ENCODE measurements around the gene NUDT3. TPM values are rescaled to one million over a fixed set of nuclear protein-coding genes. Genes with fewer than 3 reads are reported as not detected.
"Not testable (repeated sequence)": the region's sequence is repeated elsewhere in the genome, so short reads cannot be mapped to it uniquely, and the experiment has no call there.

The NUDT3 gene
- total RNA-seq, 1 donor from 2014 or later, result 31.7 TPM

- Histone ChIP-seq H3K27me3 (ENCODE audit: control insufficient read depth, insufficient read depth, low read length) (no peaks in the 10 kb centered on the region), H3K36me3 (ENCODE audit: control insufficient read depth, insufficient read depth, low read length) (no peaks in the 10 kb centered on the region), H3K4me3 (ENCODE audit: low read depth, low read length) (no peak overlapping the region)
- DNase-seq (ENCODE audit: low read depth), result no peak
- TF ChIP-seq CTCF (IDR thresholded peaks at IDR 0.05; ENCODE audit: insufficient read depth, low read length, poor library complexity, severe bottlenecking), result no peak
Observed at GRCh38 chr6:34338377-34338776, 54.1 kb downstream of the NUDT3 start.

- Histone ChIP-seq H3K36me3 (ENCODE audit: control insufficient read depth, insufficient read depth, low read length) (no peaks in the 10 kb centered on the region), H3K27me3 (ENCODE audit: control insufficient read depth, insufficient read depth, low read length) (no peaks in the 10 kb centered on the region), H3K4me3 (ENCODE audit: low read depth, low read length) (no peak overlapping the region)
- TF ChIP-seq CTCF (IDR thresholded peaks at IDR 0.05; ENCODE audit: insufficient read depth, low read length, poor library complexity, severe bottlenecking), result no peak
- no peak for DNase-seq (ENCODE audit: low read depth)
Observed at GRCh38 chr6:34334796-34335416, 57.6 kb downstream of the NUDT3 start.

DNA sequence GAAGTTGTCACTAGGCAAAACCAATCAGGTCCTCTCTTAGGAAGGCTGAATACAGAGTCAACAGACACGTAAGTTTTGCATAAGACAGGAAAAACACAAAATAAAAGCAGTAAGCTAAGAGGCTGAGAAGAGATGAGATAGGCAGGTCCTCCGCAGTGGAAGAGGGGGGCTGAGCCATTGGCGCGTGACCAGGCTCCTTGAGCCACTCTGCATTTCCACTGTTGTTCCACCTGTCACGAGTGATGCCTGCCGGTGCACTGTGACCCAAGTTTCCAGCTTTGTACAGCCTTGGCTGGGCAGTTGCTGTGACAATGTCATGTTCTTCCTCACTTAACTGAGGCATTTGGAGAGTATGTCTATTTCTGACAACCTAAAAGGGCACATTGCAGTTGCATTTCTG, 58.6 kb downstream of the NUDT3 start:
- Histone ChIP-seq H3K36me3 (ENCODE audit: control insufficient read depth, insufficient read depth, low read length) (no peaks in the 10 kb centered on the region), H3K27me3 (ENCODE audit: control insufficient read depth, insufficient read depth, low read length) (no peaks in the 10 kb centered on the region), H3K4me3 (ENCODE audit: low read depth, low read length) (no peak overlapping the region)
- no peak for DNase-seq (ENCODE audit: low read depth)
- TF ChIP-seq CTCF (IDR thresholded peaks at IDR 0.05; ENCODE audit: insufficient read depth, low read length, poor library complexity, severe bottlenecking), result no peak

DNA sequence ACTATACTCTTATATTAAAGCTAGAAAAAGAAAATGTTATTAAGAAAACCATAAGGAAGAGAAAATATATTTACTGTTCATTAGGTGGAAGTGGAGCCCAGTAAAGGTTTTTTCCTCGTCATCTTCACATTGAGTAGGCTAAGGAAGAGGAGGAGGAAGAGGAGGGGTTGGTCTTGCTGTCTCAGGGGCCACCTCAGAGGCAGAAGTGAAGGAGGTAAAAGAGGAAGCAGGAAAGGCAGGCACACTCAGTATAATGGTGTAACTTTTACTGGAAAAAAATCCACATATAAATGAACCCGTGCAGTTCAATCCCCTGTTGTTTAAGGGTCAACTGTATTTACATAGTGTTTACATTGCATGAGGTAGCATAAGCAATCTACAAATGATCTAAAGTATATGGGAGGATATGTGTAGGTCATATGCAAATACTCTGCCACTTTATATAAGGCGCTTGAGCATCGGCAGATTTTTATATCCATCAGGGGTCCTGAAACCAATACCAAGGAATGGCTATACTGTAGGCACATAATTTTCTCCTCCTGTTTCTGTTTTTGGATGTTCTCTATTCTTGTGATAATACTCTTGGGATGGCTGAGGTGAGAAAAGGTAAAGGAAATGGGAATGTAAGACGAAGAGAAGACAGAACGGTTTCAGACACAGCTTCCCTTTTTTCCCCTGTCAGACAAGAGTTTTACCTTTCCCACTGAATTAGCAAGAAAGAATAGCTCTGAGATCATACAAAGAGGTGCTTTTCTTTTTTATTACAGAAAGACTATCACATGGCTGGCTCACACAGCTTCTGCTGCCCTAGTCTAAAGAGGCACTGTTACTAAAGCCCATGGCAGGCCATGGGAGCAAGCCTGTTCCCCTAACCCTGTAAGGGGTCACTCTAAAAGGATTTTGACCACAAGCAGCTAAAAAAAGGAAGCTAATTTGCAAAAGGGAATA, 59.9 kb downstream of the NUDT3 start:
- no peak for DNase-seq (ENCODE audit: low read depth)
- H3K36me3 ChIP-seq (ENCODE audit: control insufficient read depth, insufficient read depth, low read length), result no peaks in the 10 kb centered on the region
- TF ChIP-seq CTCF (IDR thresholded peaks at IDR 0.05; ENCODE audit: insufficient read depth, low read length, poor library complexity, severe bottlenecking), result no peak
- H3K27me3 ChIP-seq (ENCODE audit: control insufficient read depth, insufficient read depth, low read length), result no peaks in the 10 kb centered on the region
- H3K4me3 ChIP-seq (ENCODE audit: low read depth, low read length), result no peak overlapping the region

GRCh38 chr6:34331371-34332050, 61.0 kb downstream of the NUDT3 start:
- no peak for DNase-seq (ENCODE audit: low read depth)
- TF ChIP-seq CTCF (IDR thresholded peaks at IDR 0.05; ENCODE audit: insufficient read depth, low read length, poor library complexity, severe bottlenecking), result no peak
- Histone ChIP-seq H3K36me3 (ENCODE audit: control insufficient read depth, insufficient read depth, low read length) (no peaks in the 10 kb centered on the region), H3K4me3 (ENCODE audit: low read depth, low read length) (no peak overlapping the region), H3K27me3 (ENCODE audit: control insufficient read depth, insufficient read depth, low read length) (no peaks in the 10 kb centered on the region)

DNA sequence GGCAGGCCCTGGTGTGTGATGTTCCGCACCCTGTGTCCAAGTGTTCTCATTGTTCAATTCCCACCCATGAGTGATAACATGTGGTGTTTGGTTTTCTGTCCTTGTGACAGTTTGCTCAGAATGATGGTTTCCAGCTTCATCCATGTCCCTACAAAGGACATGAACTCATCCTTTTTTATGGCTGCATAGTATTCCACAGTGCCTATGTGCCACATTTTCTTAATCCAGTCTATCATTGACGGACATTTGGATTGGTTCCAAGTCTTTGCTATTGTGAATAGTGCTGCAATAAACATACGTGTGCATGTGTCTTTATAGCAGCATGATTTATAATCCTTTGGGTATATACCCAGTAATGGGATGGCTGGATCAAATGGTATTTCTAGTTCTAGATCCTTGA, 62.7 kb downstream of the NUDT3 start:
- H3K36me3 ChIP-seq (ENCODE audit: control insufficient read depth, insufficient read depth, low read length); H3K27me3 ChIP-seq (ENCODE audit: control insufficient read depth, insufficient read depth, low read length); H3K4me3 ChIP-seq (ENCODE audit: low read depth, low read length); DNase-seq (ENCODE audit: low read depth): not testable (repeated sequence)
